ENCODE measurements around the gene RNF43. TPM values are rescaled to one million over a fixed set of nuclear protein-coding genes. Genes with fewer than 3 reads are reported as not detected.
A peak's percentile ranks its signal among the peaks of the same experiment; 100 is the strongest.

RNF43 gene
- total and polyA plus RNA-seq, 2 of the 13 experiments (the other 11 are each of a cell fraction or from before 2014, with no cell fraction given) = 31.0 to 53.4 TPM

DNA sequence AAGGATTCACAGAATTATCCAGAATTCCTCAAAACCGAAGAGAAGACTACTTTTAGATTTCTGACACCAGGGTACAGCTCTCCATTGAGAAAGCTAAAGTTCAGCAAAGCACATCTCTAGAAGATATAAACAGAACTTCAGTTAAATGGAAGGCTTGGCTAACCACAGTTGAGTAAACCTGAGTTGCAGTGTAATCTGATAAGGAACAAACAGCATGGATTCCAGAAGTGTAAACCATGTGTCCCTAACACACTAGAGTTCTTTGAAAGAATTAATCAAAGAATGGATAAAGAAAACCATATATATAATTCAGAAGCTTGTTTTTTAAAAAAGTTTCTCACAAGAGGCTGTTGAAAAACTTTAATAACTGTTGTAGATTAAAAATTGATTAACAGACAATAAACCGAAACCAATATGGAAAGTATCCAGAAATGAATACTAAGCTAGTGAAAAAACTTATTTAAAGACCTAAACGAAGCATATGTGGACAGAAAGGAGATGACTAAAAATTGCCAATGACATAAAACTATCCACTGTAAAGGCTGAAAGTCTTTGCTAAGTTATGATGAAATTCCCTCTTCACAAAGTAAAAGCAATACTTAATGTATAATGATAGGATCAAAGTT, 4.3 kb downstream of the RNF43 start (continued):
- no peak for TF ChIP-seq FOXA1 (IDR thresholded peaks at IDR 0.05)
- peak; percentile 89 for TF ChIP-seq FOXA1 (CRISPR knock-in tag; IDR thresholded peaks at IDR 0.05)
- TF ChIP-seq ZBTB46 (CRISPR knock-in tag; IDR thresholded peaks at IDR 0.05; ENCODE audit: borderline replicate concordance) = no peak
- no peak for TF ChIP-seq ZNF180 (CRISPR knock-in tag; IDR thresholded peaks at IDR 0.05; ENCODE audit: borderline replicate concordance, low read depth)
- TF ChIP-seq DPF2 (CRISPR knock-in tag; IDR thresholded peaks at IDR 0.05; ENCODE audit: borderline replicate concordance, low read depth) = peak; percentile 55; the same call in 1 of the 2 replicates
- no peak for TF ChIP-seq ZFY (CRISPR knock-in tag; IDR thresholded peaks at IDR 0.05)
- no peak for TF ChIP-seq ZNF207 (IDR thresholded peaks at IDR 0.05; ENCODE audit: borderline replicate concordance)
- no peak for TF ChIP-seq ZNF512 (CRISPR knock-in tag; IDR thresholded peaks at IDR 0.05)
- TF ChIP-seq ZSCAN22 (CRISPR knock-in tag; IDR thresholded peaks at IDR 0.05) = no peak
- TF ChIP-seq, protein P1, sequence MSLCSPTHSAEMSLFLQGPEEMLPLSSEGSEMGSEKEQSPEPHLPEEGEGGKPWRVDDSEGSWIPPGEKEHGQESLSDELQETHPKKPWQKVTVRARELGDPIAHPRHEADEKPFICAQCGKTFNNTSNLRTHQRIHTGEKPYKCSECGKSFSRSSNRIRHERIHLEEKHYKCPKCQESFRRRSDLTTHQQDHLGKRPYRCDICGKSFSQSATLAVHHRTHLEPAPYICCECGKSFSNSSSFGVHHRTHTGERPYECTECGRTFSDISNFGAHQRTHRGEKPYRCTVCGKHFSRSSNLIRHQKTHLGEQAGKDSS (CRISPR knock-in tag; IDR thresholded peaks at IDR 0.05; ENCODE audit: borderline replicate concordance, low read depth) = no peak
- TF ChIP-seq PAF1 (CRISPR knock-in tag; IDR thresholded peaks at IDR 0.05) = no peak
- no peak for TF ChIP-seq ZBTB33 (CRISPR knock-in tag; IDR thresholded peaks at IDR 0.05)
- no peak for TF ChIP-seq ZUFSP (CRISPR knock-in tag; IDR thresholded peaks at IDR 0.05; ENCODE audit: borderline replicate concordance)
- no peak; the same call in 1 of the 2 replicates for TF ChIP-seq ZNF569 (CRISPR knock-in tag; IDR thresholded peaks at IDR 0.05; ENCODE audit: borderline replicate concordance)
- TF ChIP-seq, protein P2, sequence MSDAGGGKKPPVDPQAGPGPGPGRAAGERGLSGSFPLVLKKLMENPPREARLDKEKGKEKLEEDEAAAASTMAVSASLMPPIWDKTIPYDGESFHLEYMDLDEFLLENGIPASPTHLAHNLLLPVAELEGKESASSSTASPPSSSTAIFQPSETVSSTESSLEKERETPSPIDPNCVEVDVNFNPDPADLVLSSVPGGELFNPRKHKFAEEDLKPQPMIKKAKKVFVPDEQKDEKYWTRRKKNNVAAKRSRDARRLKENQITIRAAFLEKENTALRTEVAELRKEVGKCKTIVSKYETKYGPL (CRISPR knock-in tag; IDR thresholded peaks at IDR 0.05) = no peak
- no peak for TF ChIP-seq KDM2A (CRISPR knock-in tag; IDR thresholded peaks at IDR 0.05; ENCODE audit: borderline replicate concordance, low read depth)
- TF ChIP-seq TFE3 (CRISPR knock-in tag; IDR thresholded peaks at IDR 0.05) = no peak
